KMS-11 (cell line): ENCODE results near the gene CHCHD6.

Source experiments
- H2AFZ ChIP-seq: fragments of 200-600 bp; sonication (generic); 2 replicates; pipeline ENCODE4 v1.6.1; 2016; ENCODE audit warnings: antibody characterized with exemption, mixed run types, low read depth
- H3K27ac ChIP-seq: fragments of 200-600 bp; sonication (generic); 2 replicates; pipeline ENCODE4 v1.6.1; 2016; ENCODE audit warnings: mild to moderate bottlenecking, mixed run types
- H3K27me3 ChIP-seq: fragments of 200-600 bp; sonication (generic); 2 replicates; pipeline ENCODE4 v1.6.1; 2017; ENCODE audit warnings: mild to moderate bottlenecking, low read depth, mixed run types, moderate library complexity; ENCODE audit not compliant: insufficient read depth
- H3K36me3 ChIP-seq: fragments of 200-600 bp; sonication (generic); 2 replicates; pipeline ENCODE4 v1.6.1; 2017; ENCODE audit warnings: mild to moderate bottlenecking, mixed run types; ENCODE audit not compliant: insufficient read depth
- H3K4me1 ChIP-seq: fragments of 200-600 bp; sonication (generic); 2 replicates; pipeline ENCODE4 v1.6.1; 2016; ENCODE audit warnings: mild to moderate bottlenecking, low read depth, mixed run types; ENCODE audit not compliant: poor library complexity, severe bottlenecking
- H3K4me2 ChIP-seq: fragments of 200-600 bp; sonication (generic); 2 replicates; pipeline ENCODE4 v1.7.0; 2016; ENCODE audit warnings: mild to moderate bottlenecking, mixed run types
- H3K4me3 ChIP-seq: fragments of 200-600 bp; sonication (generic); IDR thresholded peaks from 2 replicates; pipeline ENCODE4 v1.6.1; 2017; ENCODE audit warnings: low read depth, low read length, mixed read lengths; ENCODE audit not compliant: insufficient read depth
- H3K79me2 ChIP-seq: fragments of 200-600 bp; sonication (generic); 2 replicates; pipeline ENCODE4 v1.6.1; 2016; ENCODE audit warnings: low read depth, mixed run types; ENCODE audit not compliant: insufficient read depth
- H3K9ac ChIP-seq: fragments of 200-600 bp; sonication (generic); 2 replicates; pipeline ENCODE4 v1.6.1; 2016; ENCODE audit warnings: mild to moderate bottlenecking, mixed run types
- H4K20me1 ChIP-seq: fragments of 200-600 bp; sonication (generic); 2 replicates; pipeline ENCODE4 v1.6.1; 2016; ENCODE audit warnings: mild to moderate bottlenecking, mixed run types; ENCODE audit not compliant: insufficient read depth
- CTCF ChIP-seq: fragments of 200-600 bp; sonication (generic); conservative IDR thresholded peaks from 2 replicates; pipeline ENCODE4 v1.6.1; 2017; ENCODE audit warnings: low read depth, mild to moderate bottlenecking, antibody characterized with exemption, low read length, moderate library complexity, mixed read lengths

The CHCHD6 gene

GRCh38 chr3:126749931-126750755 is 46.1 kb downstream of the CHCHD6 start:
- no peaks in the 10 kb centered on the region for H3K79me2 ChIP-seq
- no peak for TF ChIP-seq CTCF
- H3K4me1 ChIP-seq = peaks cover 11% of the 10 kb centered on the region
- no peaks in the 10 kb centered on the region for H3K36me3 ChIP-seq
- H3K27me3 ChIP-seq = no peaks in the 10 kb centered on the region
- no peak overlapping the region for H3K27ac ChIP-seq
- H3K4me2 ChIP-seq = no peak overlapping the region
- H2AFZ ChIP-seq = no peak overlapping the region
- H4K20me1 ChIP-seq = no peaks in the 10 kb centered on the region
- no peak overlapping the region for H3K4me3 ChIP-seq
- H3K9ac ChIP-seq = no peak overlapping the region

- no peak overlapping the region for H3K27ac ChIP-seq
- no peaks in the 10 kb centered on the region for H3K36me3 ChIP-seq
- H2AFZ ChIP-seq = no peak overlapping the region
- H3K27me3 ChIP-seq = no peaks in the 10 kb centered on the region
- no peak overlapping the region for H3K4me2 ChIP-seq
- H3K4me3 ChIP-seq = no peak overlapping the region
- no peaks in the 10 kb centered on the region for H4K20me1 ChIP-seq
- no peak for TF ChIP-seq CTCF
- peaks cover 11% of the 10 kb centered on the region for H3K4me1 ChIP-seq
- no peak overlapping the region for H3K9ac ChIP-seq
- no peaks in the 10 kb centered on the region for H3K79me2 ChIP-seq
Measured at GRCh38 chr3:126750756-126751121, 46.7 kb downstream of the CHCHD6 start.

GRCh38 chr3:126751611-126752302 is 47.7 kb downstream of the CHCHD6 start:
- no peak overlapping the region for H3K9ac ChIP-seq
- H3K4me1 ChIP-seq = peaks cover 11% of the 10 kb centered on the region
- H4K20me1 ChIP-seq = no peaks in the 10 kb centered on the region
- H3K27me3 ChIP-seq = no peaks in the 10 kb centered on the region
- no peak for TF ChIP-seq CTCF
- H3K4me2 ChIP-seq = no peak overlapping the region; the same call in 1 of the 2 replicates
- no peak overlapping the region for H2AFZ ChIP-seq
- H3K27ac ChIP-seq = no peak overlapping the region
- H3K79me2 ChIP-seq = no peaks in the 10 kb centered on the region
- H3K36me3 ChIP-seq = no peaks in the 10 kb centered on the region
- no peak overlapping the region for H3K4me3 ChIP-seq

GRCh38 chr3:126752303-126753190 is 48.5 kb downstream of the CHCHD6 start:
- no peak overlapping the region for H2AFZ ChIP-seq

More at GRCh38 chr3:126752303-126753190, 48.5 kb downstream of the CHCHD6 start:
- TF ChIP-seq CTCF = peak; percentile 93
- peaks cover 11% of the 10 kb centered on the region for H3K4me1 ChIP-seq
- no peaks in the 10 kb centered on the region for H3K27me3 ChIP-seq
- no peak overlapping the region for H3K9ac ChIP-seq
- peak overlapping the region; percentile 23; the same call in 1 of the 2 replicates for H3K4me2 ChIP-seq
- H3K27ac ChIP-seq = no peak overlapping the region
- H3K79me2 ChIP-seq = no peaks in the 10 kb centered on the region
- no peaks in the 10 kb centered on the region for H4K20me1 ChIP-seq
- H3K4me3 ChIP-seq = no peak overlapping the region
- H3K36me3 ChIP-seq = no peaks in the 10 kb centered on the region
